Tibial nerve (tissue), 4 donors: ENCODE measurements around the gene DKK3. TPM values are rescaled to one million over a fixed set of nuclear protein-coding genes. Genes with fewer than 3 reads are reported as not detected.

ENCODE experiments used
- DNase-seq, 2 donors: peaks; one replicate each; pipeline ENCODE4 v3.0.0-alpha.2; 2019; ENCODE audit warnings: low spot score in 2 of 2
- H3K27ac ChIP-seq, 4 donors: fragments of 200-600 bp; sonication (generic) in 3 of 4; one replicate each; pipeline ENCODE4 v1.5.1; 2017 to 2019; ENCODE audit warnings: mild to moderate bottlenecking in 1 of 4
- H3K27me3 ChIP-seq, 2 donors: fragments of 200-600 bp; sonication (generic) in 1 of 2; one replicate each; pipeline versions ENCODE4 v1.5.1 to v1.6.0; 2017 to 2019
- H3K36me3 ChIP-seq, 3 donors: fragments of 200-600 bp; sonication (generic); one replicate each; pipeline ENCODE4 v1.5.1; 2018 to 2019
- H3K4me1 ChIP-seq, 4 donors: fragments of 200-600 bp; sonication (generic) in 3 of 4; one replicate each; pipeline ENCODE4 v1.5.1; 2017 to 2019
- H3K4me3 ChIP-seq, 4 donors: fragments of 200-600 bp; sonication (generic) in 3 of 4; one replicate each; pipeline ENCODE4 v1.5.1; 2017 to 2019; ENCODE audit warnings: mild to moderate bottlenecking in 1 of 4, moderate library complexity in 1 of 4
- H3K9me3 ChIP-seq, 4 donors: fragments of 200-600 bp; sonication (generic) in 3 of 4; one replicate each; pipeline ENCODE4 v1.5.1; 2017 to 2019
- CTCF ChIP-seq, 5 experiments: fragments of 200-600 bp in 3 of 5; fragments of 450-650 bp in 2 of 5; sonication (generic) in 3 of 5; IDR thresholded peaks; one replicate each; pipeline ENCODE4 v1.5.1; 2016 to 2019; ENCODE audit warnings: antibody characterized with exemption in 5 of 5, mild to moderate bottlenecking in 3 of 5, moderate library complexity in 2 of 5
- EP300 ChIP-seq, 2 donors: sonication (generic); formaldehyde crosslinking; IDR thresholded peaks; one replicate each; pipeline ENCODE4 v1.6.1; 2017; ENCODE audit warnings: antibody characterized with exemption in 2 of 2, mild to moderate bottlenecking in 1 of 2
- POLR2A ChIP-seq, 2 donors: fragments of 450-650 bp; IDR thresholded peaks; one replicate each; pipeline ENCODE4 v1.6.1; 2017; ENCODE audit warnings: antibody characterized with exemption in 2 of 2, mild to moderate bottlenecking in 2 of 2, moderate library complexity in 2 of 2
- WGBS, 2 donors: methylation state at CpG; one replicate each; pipeline ENCODE4 v1.1.5; 2018; 5-methylcytosine and 5-hydroxymethylcytosine counted together
- total RNA-seq, 4 donors: library from RNA; depleted of rRNA; stranded (reverse); fragments of >200 nt; gene quantifications; one replicate each; pipeline ENCODE4 v1.1.0, GENCODE V29; 2016

Gene DKK3
- total RNA-seq, 4 donors from 2014 or later: 192 to 446 (median 254) TPM

GRCh38 chr11:11969380-11970215 is 38.8 kb downstream of the DKK3 start:
- no peaks in the 10 kb centered on the region for H3K27me3 ChIP-seq
- WGBS, 2 donors: 22 to 40% methylated on average over 17 to 19 of the region's 19 CpGs
- H3K9me3 ChIP-seq: no peaks in the 10 kb centered on the region
- H3K4me1 ChIP-seq: peaks cover 5 to 80% (median 44%) of the 10 kb centered on the region in 4 donors
- H3K36me3 ChIP-seq: peaks cover 0 to 27% (median 0%) of the 10 kb centered on the region in 3 donors
- no peak for DNase-seq
- TF ChIP-seq EP300 (IDR thresholded peaks at IDR 0.05) (peak in 1 of 2 donors; percentile 63), CTCF (IDR thresholded peaks at IDR 0.05) (peak in 2 of 5 experiments; percentile 17 to 40), POLR2A (IDR thresholded peaks at IDR 0.05) (no peak)
- no peak overlapping the region for H3K4me3 ChIP-seq
- peak overlapping the region; percentile 60 to 86 (median 74) for H3K27ac ChIP-seq

- DNase-seq: no peak
- Histone ChIP-seq H3K9me3 (no peaks in the 10 kb centered on the region), H3K27ac (peak overlapping the region; percentile 60 to 86 (median 74)), H3K36me3 (peaks cover 0 to 36% (median 0%) of the 10 kb centered on the region in 3 donors), H3K4me1 (peaks cover 0 to 76% (median 37%) of the 10 kb centered on the region in 4 donors), H3K27me3 (no peaks in the 10 kb centered on the region), H3K4me3 (no peak overlapping the region)
- TF ChIP-seq EP300 (IDR thresholded peaks at IDR 0.05) (no peak), CTCF (IDR thresholded peaks at IDR 0.05) (no peak), POLR2A (IDR thresholded peaks at IDR 0.05) (no peak)
- WGBS, 2 donors: 49 to 58% methylated on average over 8 to 11 of the region's 11 CpGs
Measured at GRCh38 chr11:11968511-11969280, 39.7 kb downstream of the DKK3 start.

DNA sequence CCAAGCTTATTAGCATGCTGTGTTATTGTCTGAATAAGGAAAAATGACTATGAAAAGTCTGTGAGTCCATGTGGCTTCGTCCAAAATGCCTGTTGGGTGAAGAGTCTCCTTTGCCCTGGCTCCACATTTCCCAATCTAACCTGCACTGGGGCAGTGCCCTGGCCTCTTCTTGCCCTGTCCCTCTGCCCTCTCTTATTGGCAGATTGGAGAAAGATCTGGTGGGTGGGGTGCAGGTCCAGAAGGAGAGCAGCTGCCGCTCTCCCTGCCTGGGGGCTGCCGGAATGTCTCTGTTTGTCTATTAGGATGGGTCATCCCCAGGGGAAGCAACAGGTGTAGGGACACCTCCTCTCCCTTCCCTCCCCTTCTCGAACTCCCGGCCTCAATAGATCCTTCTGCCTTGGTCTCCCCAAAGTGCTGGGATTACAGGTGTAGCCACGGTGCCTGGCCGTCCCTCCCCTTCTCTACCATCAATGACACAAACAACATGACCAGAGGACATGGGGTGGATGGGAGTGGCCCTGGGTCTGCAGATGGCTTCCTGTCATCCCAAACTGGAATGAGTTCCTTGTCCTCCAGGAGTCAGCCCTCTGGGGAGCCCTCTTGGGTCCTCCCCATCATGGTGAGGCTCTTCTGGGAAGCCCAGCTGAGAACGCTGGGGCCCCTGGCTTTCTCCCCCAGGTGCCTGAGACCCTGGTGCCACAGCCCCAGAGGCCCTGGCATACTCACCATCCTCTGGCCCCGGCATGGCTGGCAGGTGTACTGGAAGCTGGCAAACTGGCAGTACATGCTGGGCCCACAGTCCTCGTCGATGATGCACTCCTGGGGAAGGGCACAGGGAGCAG is 40.5 kb downstream of the DKK3 start:
- DNase-seq: no peak
- Histone ChIP-seq H3K4me1 (peaks cover 0 to 68% (median 29%) of the 10 kb centered on the region in 4 donors), H3K36me3 (peaks cover 0 to 44% (median 0%) of the 10 kb centered on the region in 3 donors), H3K27ac (peak overlapping the region; percentile 60 to 86 (median 74)), H3K9me3 (no peaks in the 10 kb centered on the region), H3K27me3 (no peaks in the 10 kb centered on the region), H3K4me3 (no peak overlapping the region)
- TF ChIP-seq CTCF (IDR thresholded peaks at IDR 0.05) (no peak), EP300 (IDR thresholded peaks at IDR 0.05) (no peak), POLR2A (IDR thresholded peaks at IDR 0.05) (no peak)
- WGBS, 2 donors: 87% methylated on average over 11 of the region's 11 CpGs

DNA sequence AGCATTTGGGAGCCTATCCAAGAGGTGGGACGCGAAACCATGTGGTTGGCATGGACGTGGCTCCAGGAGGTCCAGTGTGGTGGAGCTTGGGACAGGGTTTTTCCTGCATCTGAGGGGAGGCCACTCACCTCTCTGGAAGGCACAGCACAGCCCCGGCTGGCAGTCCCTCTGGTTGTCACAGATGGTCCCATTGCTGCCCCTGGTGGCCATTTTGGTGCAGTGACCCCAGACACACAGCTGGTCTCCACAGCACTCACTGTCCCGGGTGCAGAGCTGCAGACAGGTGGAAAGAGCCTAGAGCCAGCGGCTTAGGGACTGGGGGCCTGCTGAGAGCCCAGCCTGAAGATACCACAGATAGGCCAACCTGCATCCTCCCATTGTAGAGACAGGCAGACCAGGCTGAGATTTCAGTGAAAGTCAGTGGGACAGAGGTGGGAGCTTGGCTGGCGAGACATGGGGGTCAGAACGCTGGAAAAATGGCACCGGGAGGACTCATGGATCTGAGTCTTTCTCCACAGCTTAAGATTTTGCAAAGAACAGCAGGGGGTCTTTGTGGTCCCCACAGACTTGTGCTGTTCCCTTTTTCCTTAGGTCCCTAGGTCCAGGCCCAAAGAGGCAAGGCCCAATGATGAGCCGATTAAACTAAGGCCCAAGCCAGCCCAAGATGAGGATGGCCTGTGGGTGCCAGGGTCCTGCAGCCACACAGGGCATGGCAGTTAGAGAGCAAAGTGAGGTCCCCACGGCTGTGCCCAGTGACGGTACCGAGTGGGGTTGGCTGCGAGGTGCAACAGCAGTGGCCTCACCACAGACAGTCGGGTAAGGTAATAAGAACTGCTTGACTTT is 41.4 kb downstream of the DKK3 start:
- H3K9me3 ChIP-seq: no peaks in the 10 kb centered on the region
- H3K36me3 ChIP-seq: peaks cover 0 to 52% (median 0%) of the 10 kb centered on the region in 3 donors
- H3K4me1 ChIP-seq: peaks cover 0 to 59% (median 22%) of the 10 kb centered on the region in 4 donors
- WGBS, 2 donors: 75 to 80% methylated on average over 12 to 14 of the region's 15 CpGs
- H3K4me3 ChIP-seq: no peak overlapping the region
- H3K27ac ChIP-seq: peak overlapping the region in 2 of 4 donors; percentile 40 to 85
- peak; percentile 61 to 70 for DNase-seq
- H3K27me3 ChIP-seq: no peaks in the 10 kb centered on the region
- TF ChIP-seq EP300 (IDR thresholded peaks at IDR 0.05): no peak
- TF ChIP-seq POLR2A (IDR thresholded peaks at IDR 0.05): no peak
- TF ChIP-seq CTCF (IDR thresholded peaks at IDR 0.05): peak; percentile 64 to 74 (median 67)
